ENCODE data around the gene ST7.

Gene ST7

DNA sequence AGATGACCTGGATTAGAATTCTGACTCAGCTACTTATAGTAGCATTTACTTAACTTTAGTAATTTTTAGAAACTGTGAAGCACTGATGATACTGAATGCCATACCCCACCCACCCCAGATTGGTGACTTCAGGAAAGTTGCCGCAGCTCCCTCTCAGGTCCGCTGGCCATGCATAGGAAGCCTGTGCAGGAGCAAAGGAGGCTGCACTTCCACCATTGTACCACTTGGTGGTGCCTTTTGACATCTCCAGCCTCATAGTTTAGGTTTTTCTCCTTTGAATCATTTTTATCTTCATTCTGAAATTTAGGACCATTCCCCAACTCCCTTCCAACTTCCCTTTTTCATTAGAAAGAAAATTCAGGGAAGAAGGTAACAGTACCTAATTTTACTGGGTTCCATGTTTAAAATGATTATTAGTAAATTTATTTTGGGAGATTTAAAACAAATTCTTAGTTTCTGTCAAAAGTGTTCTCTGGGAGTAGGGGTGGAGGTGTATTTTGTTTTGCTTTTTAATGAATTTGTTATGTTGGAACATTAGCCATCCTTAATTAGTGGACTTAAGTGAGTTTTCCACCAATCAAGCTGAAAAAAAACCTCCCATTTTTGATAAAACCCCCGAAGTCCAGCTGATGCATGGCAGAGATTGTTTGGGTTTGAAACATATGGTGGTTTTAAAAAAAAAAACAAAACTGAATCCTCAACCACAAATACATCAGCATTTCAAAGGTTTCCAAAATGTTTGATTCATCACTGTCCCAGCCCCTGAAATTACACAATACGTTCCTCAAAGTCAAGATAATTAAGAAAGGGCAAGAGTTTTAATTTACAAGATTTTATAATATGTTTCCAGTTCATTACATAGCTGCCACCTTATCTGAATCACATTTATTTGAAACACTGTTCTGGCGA lies 259.9 kb downstream of the ST7 start:
- Histone ChIP-seq H3K4me1 (ENCODE audit: insufficient read depth, insufficient read length) (no peaks in the 10 kb centered on the region), H3K9ac (ENCODE audit: insufficient read length, low read depth) (no peak overlapping the region), H3K27me3 (ENCODE audit: insufficient read depth, insufficient read length) (no peaks in the 10 kb centered on the region), H3K36me3 (ENCODE audit: insufficient read depth, insufficient read length, low read length) (peaks cover 5% of the 10 kb centered on the region), H3K9me3 (ENCODE audit: insufficient read depth, low read length) (no peaks in the 10 kb centered on the region), H3K4me3 (ENCODE audit: insufficient read length, low read depth) (no peak overlapping the region)
- DNase-seq (ENCODE audit: low read depth, low spot score) = peak; percentile 71
- TF ChIP-seq ZNF274 (IDR thresholded peaks at IDR 0.05; ENCODE audit: low read depth, low read length) (no peak), SUZ12 (IDR thresholded peaks at IDR 0.05; ENCODE audit: extremely low read depth, insufficient read depth, insufficient read length) (no peak), YY1 (IDR thresholded peaks at IDR 0.05; ENCODE audit: insufficient read depth, insufficient read length) (no peak)

DNA sequence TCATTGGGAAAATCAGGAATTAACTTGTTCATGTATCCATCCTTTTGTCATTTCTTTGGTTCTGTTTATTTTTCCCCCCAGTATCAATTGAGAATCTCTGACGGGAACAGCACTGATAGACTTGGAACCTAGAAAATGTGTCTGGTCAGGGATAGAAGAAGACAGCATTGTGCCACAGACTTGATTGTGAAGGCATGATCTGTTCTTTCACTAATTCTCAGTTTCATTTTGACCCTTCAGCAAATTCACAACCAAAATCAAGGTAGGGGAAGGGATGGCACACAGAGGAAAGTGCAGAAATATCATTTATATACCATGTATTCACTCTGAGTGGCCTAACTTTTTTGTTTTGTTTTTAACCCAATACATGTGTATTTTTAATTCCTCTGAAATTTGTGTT lies 262.7 kb downstream of the ST7 start:
- H3K36me3 ChIP-seq (ENCODE audit: insufficient read depth, insufficient read length, low read length) = peaks cover 4% of the 10 kb centered on the region
- H3K9me3 ChIP-seq (ENCODE audit: insufficient read depth, low read length) = no peaks in the 10 kb centered on the region
- no peak overlapping the region for H3K4me3 ChIP-seq (ENCODE audit: insufficient read length, low read depth)
- no peaks in the 10 kb centered on the region for H3K4me1 ChIP-seq (ENCODE audit: insufficient read depth, insufficient read length)
- no peak overlapping the region for H3K9ac ChIP-seq (ENCODE audit: insufficient read length, low read depth)
- no peak for DNase-seq (ENCODE audit: low read depth, low spot score)
- no peaks in the 10 kb centered on the region for H3K27me3 ChIP-seq (ENCODE audit: insufficient read depth, insufficient read length)
- no peak for TF ChIP-seq ZNF274 (IDR thresholded peaks at IDR 0.05; ENCODE audit: low read depth, low read length)
- no peak for TF ChIP-seq YY1 (IDR thresholded peaks at IDR 0.05; ENCODE audit: insufficient read depth, insufficient read length)
- TF ChIP-seq SUZ12 (IDR thresholded peaks at IDR 0.05; ENCODE audit: extremely low read depth, insufficient read depth, insufficient read length) = no peak

DNA sequence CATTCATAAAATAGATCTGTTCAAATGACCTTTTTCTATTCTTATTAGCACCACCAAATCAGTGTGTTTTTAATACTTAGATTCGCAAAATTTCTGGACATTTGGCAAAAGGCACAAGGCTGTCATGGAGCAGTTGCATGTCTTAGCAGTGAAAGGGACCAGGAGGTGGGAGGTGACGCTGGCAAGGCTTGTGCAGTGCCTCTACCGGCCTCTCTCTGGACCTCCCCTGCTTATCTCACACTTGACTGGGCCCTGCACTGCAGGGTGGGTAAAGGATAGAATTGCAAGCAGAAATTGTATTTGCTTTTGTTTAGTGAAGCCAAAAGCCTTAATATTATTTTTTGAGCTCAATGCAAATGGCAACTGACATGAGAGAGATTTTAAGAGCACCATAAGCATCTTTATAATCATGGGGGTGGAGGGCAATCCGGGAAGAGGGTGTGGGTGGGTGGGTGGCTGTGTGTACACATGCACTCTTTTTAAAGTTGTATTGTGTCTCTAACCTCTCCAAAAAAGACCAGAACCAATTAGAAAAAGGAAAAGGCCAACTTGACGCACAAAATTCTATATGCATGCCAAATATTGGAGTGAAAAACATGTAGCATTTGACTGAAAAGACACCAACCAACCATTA lies 263.3 kb downstream of the ST7 start:
- H3K9ac ChIP-seq (ENCODE audit: insufficient read length, low read depth) = no peak overlapping the region
- no peaks in the 10 kb centered on the region for H3K27me3 ChIP-seq (ENCODE audit: insufficient read depth, insufficient read length)
- H3K4me3 ChIP-seq (ENCODE audit: insufficient read length, low read depth) = no peak overlapping the region
- TF ChIP-seq YY1 (IDR thresholded peaks at IDR 0.05; ENCODE audit: insufficient read depth, insufficient read length) = no peak
- no peak for TF ChIP-seq ZNF274 (IDR thresholded peaks at IDR 0.05; ENCODE audit: low read depth, low read length)
- TF ChIP-seq SUZ12 (IDR thresholded peaks at IDR 0.05; ENCODE audit: extremely low read depth, insufficient read depth, insufficient read length) = no peak
- no peaks in the 10 kb centered on the region for H3K9me3 ChIP-seq (ENCODE audit: insufficient read depth, low read length)
- H3K4me1 ChIP-seq (ENCODE audit: insufficient read depth, insufficient read length) = no peaks in the 10 kb centered on the region
- DNase-seq (ENCODE audit: low read depth, low spot score) = no peak
- H3K36me3 ChIP-seq (ENCODE audit: insufficient read depth, insufficient read length, low read length) = peaks cover 4% of the 10 kb centered on the region

DNA sequence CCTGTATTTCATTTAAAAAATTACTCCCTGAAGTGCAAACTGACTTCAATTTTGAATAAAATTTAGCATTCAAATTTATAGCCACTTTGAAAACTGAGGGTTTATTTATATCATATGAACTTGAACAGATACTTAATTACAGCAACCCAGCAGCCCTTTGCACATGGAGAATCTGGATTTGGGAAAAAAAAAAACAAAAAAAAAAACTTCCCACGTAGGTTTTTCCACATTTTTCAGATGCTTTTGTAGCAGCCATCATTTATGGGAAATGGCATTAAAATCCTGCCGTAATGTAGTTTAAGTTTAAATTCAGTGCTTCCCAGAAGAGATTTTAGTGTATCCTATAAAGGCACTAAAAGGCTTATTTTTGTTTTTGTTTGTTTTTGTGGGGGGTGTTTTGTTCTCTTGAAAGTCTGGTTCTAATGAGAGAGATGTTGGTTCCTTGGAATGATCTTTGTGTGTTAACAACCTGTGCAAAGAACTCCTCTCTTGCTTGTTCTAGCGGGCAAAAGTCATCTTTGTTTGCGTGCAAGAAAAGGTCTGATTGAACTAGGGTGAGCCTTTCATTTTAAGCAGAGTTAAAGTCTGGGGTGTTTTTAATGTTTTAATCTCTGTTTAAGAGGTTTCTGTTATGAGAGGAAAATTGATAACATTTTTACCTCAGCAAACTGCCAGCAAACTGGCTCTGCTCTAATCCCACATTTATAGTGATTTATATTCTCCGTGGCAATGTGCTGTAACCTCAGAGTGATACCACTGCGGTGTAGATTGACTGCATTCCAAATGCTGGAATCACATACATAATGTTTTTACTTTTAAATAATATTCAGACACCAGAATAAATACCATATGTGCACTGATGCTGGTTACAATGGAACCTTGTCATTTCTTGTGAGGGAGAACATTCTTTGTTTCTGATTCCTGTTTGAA lies 264.1 kb downstream of the ST7 start:
- H3K9me3 ChIP-seq (ENCODE audit: insufficient read depth, low read length) = no peaks in the 10 kb centered on the region
- H3K27me3 ChIP-seq (ENCODE audit: insufficient read depth, insufficient read length) = no peaks in the 10 kb centered on the region
- H3K36me3 ChIP-seq (ENCODE audit: insufficient read depth, insufficient read length, low read length) = peaks cover 4% of the 10 kb centered on the region
- no peak for DNase-seq (ENCODE audit: low read depth, low spot score)
- TF ChIP-seq ZNF274 (IDR thresholded peaks at IDR 0.05; ENCODE audit: low read depth, low read length) (no peak), SUZ12 (IDR thresholded peaks at IDR 0.05; ENCODE audit: extremely low read depth, insufficient read depth, insufficient read length) (no peak), YY1 (IDR thresholded peaks at IDR 0.05; ENCODE audit: insufficient read depth, insufficient read length) (no peak)
- no peak overlapping the region for H3K4me3 ChIP-seq (ENCODE audit: insufficient read length, low read depth)
- no peak overlapping the region for H3K9ac ChIP-seq (ENCODE audit: insufficient read length, low read depth)
- H3K4me1 ChIP-seq (ENCODE audit: insufficient read depth, insufficient read length) = no peaks in the 10 kb centered on the region

DNA sequence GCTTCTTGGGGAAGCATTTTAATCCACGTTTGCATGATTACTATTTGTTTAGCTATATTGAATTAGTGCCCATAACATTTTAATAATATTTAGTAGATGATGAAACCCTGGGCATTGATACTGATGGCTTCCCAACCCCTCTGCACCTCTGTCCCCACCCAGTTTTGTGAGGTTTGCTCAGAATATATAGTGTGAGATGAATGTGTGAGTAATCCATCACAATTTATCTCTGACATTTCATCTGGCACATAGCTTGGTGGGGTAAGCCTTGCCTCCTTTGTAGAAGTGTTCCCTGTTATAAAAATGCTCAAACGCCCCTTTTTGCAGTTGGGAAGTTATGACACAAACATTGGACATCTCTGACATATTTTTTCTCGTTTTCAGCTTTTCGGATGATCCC lies 265.4 kb downstream of the ST7 start:
- H3K9ac ChIP-seq (ENCODE audit: insufficient read length, low read depth) = no peak overlapping the region
- H3K36me3 ChIP-seq (ENCODE audit: insufficient read depth, insufficient read length, low read length) = peaks cover 4% of the 10 kb centered on the region
- DNase-seq (ENCODE audit: low read depth, low spot score) = no peak
- no peaks in the 10 kb centered on the region for H3K4me1 ChIP-seq (ENCODE audit: insufficient read depth, insufficient read length)
- H3K27me3 ChIP-seq (ENCODE audit: insufficient read depth, insufficient read length) = no peaks in the 10 kb centered on the region
- no peak for TF ChIP-seq YY1 (IDR thresholded peaks at IDR 0.05; ENCODE audit: insufficient read depth, insufficient read length)
- TF ChIP-seq ZNF274 (IDR thresholded peaks at IDR 0.05; ENCODE audit: low read depth, low read length) = no peak
- TF ChIP-seq SUZ12 (IDR thresholded peaks at IDR 0.05; ENCODE audit: extremely low read depth, insufficient read depth, insufficient read length) = no peak
- no peaks in the 10 kb centered on the region for H3K9me3 ChIP-seq (ENCODE audit: insufficient read depth, low read length)
- no peak overlapping the region for H3K4me3 ChIP-seq (ENCODE audit: insufficient read length, low read depth)

DNA sequence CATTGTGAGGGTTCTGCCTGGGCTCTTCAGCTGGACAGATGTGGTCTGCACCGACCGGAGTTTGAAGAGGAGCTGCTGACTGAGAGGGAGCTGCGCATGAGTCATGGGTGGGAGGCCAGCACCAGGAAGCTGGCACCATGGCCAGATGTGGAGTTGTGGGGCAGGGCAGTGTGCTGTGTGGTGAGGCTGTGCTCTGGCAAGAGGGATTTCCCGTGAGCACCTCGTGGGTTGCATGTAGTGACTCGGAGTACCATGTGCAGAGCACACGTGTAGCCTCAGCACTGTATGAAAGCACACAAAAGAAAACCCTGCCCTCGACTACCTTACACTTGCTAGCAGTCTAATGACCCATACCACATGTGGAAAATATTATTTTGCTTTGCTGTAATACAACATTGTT lies 266.2 kb downstream of the ST7 start:
- no peak for DNase-seq (ENCODE audit: low read depth, low spot score)
- TF ChIP-seq YY1 (IDR thresholded peaks at IDR 0.05; ENCODE audit: insufficient read depth, insufficient read length) = no peak
- TF ChIP-seq SUZ12 (IDR thresholded peaks at IDR 0.05; ENCODE audit: extremely low read depth, insufficient read depth, insufficient read length) = no peak
- TF ChIP-seq ZNF274 (IDR thresholded peaks at IDR 0.05; ENCODE audit: low read depth, low read length) = no peak
- H3K4me3 ChIP-seq (ENCODE audit: insufficient read length, low read depth) = no peak overlapping the region
- H3K9me3 ChIP-seq (ENCODE audit: insufficient read depth, low read length) = no peaks in the 10 kb centered on the region
- H3K4me1 ChIP-seq (ENCODE audit: insufficient read depth, insufficient read length) = no peaks in the 10 kb centered on the region
- H3K36me3 ChIP-seq (ENCODE audit: insufficient read depth, insufficient read length, low read length) = peaks cover 4% of the 10 kb centered on the region
- no peaks in the 10 kb centered on the region for H3K27me3 ChIP-seq (ENCODE audit: insufficient read depth, insufficient read length)
- H3K9ac ChIP-seq (ENCODE audit: insufficient read length, low read depth) = no peak overlapping the region
